Measurements from ENCODE around the gene MAGI1.

MAGI1 gene

DNA sequence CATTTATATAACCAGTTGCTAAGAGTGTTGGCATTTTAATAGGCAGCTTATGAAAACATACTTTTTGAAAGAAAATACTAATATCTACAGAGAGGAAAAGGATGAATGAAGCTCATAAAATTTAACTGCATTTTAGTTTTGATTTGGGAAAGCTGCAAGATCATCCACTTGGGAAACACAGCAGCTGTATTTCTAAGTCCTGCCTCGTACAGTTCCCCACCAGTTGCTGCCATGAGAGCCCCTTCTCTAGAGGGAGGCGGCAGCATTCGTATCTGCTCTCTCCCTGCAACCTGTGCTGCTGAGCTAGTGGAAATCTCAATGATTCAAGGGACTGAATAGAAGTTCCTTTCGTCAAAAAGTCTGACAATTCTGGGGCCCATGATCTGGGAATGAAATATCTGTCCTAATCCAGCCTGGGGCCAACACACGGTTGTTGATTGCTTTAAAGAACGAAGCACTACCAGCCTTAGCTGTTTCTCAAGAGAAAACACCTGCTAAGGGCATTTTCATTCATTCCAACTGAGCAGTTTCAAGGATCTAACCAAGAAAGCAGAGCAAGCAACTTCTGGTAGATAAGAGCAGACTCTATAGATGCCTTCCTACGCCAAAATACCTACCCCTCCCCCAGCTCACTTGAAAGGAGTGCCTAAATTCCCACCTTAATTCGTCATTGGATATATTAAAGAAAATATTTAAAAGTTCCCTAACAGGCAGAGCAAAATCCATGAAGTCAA, 223.7 kb downstream of the MAGI1 start:
- Histone ChIP-seq H3F3A (ENCODE audit: low read depth) (no peaks in the 10 kb centered on the region), H3K4me3 (ENCODE audit: low read length, poor library complexity, severe bottlenecking) (no peak overlapping the region), H3K36me3 (ENCODE audit: insufficient read depth, low read length) (no peaks in the 10 kb centered on the region), H3K9me3 (ENCODE audit: insufficient read depth, low read depth, low read length) (no peaks in the 10 kb centered on the region), H3K27me3 (ENCODE audit: insufficient read depth, low read length, poor library complexity, severe bottlenecking) (no peaks in the 10 kb centered on the region), H3K9me2 (replicated peaks; ENCODE audit: low read depth, low read length) (no peaks in the 10 kb centered on the region), H3K79me2 (ENCODE audit: insufficient read depth, low read length) (no peaks in the 10 kb centered on the region), H3K4me2 (ENCODE audit: low read depth, low read length, poor library complexity, severe bottlenecking) (no peak overlapping the region), H2AFZ (ENCODE audit: low read length) (no peak overlapping the region), H3K9ac (ENCODE audit: low read depth, low read length, poor library complexity, severe bottlenecking) (no peak overlapping the region), H3K4me1 (ENCODE audit: insufficient read depth, low read length, poor library complexity, severe bottlenecking) (no peaks in the 10 kb centered on the region), H4K20me1 (ENCODE audit: insufficient read depth, low read length, poor library complexity, severe bottlenecking) (no peaks in the 10 kb centered on the region)
- TF ChIP-seq, protein P1, sequence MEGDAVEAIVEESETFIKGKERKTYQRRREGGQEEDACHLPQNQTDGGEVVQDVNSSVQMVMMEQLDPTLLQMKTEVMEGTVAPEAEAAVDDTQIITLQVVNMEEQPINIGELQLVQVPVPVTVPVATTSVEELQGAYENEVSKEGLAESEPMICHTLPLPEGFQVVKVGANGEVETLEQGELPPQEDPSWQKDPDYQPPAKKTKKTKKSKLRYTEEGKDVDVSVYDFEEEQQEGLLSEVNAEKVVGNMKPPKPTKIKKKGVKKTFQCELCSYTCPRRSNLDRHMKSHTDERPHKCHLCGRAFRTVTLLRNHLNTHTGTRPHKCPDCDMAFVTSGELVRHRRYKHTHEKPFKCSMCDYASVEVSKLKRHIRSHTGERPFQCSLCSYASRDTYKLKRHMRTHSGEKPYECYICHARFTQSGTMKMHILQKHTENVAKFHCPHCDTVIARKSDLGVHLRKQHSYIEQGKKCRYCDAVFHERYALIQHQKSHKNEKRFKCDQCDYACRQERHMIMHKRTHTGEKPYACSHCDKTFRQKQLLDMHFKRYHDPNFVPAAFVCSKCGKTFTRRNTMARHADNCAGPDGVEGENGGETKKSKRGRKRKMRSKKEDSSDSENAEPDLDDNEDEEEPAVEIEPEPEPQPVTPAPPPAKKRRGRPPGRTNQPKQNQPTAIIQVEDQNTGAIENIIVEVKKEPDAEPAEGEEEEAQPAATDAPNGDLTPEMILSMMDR (conservative IDR thresholded peaks at IDR 0.05; ENCODE audit: low read length), result no peak
- TF ChIP-seq EZH2phosphoT487 (IDR thresholded peaks at IDR 0.05; ENCODE audit: borderline replicate concordance), result no peak

DNA sequence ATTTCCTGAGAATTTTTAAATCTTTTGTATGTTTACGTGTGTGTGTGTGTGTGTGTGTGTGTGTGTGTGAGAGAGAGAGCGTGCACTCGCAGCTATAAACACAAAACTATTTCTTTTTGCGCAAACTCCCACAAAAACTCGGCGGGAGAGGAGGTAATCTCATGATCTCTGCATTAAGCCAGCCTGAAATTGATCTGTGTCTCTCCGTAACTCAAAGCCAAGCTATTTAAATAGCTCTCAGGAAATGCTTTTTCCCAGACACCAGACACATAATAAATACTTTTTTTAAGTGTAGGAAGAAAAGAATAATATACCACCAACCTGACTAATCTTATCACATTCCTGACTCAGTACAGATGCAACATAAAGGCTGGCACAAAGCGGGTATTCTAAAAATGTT, 226.8 kb downstream of the MAGI1 start:
- Histone ChIP-seq H3K4me1 (ENCODE audit: insufficient read depth, low read length, poor library complexity, severe bottlenecking) (no peaks in the 10 kb centered on the region), H3K4me2 (ENCODE audit: low read depth, low read length, poor library complexity, severe bottlenecking) (no peak overlapping the region), H3K36me3 (ENCODE audit: insufficient read depth, low read length) (no peaks in the 10 kb centered on the region), H3K4me3 (ENCODE audit: low read length, poor library complexity, severe bottlenecking) (no peak overlapping the region), H3K9me2 (replicated peaks; ENCODE audit: low read depth, low read length) (no peaks in the 10 kb centered on the region), H3K9ac (ENCODE audit: low read depth, low read length, poor library complexity, severe bottlenecking) (no peak overlapping the region), H3K79me2 (ENCODE audit: insufficient read depth, low read length) (no peaks in the 10 kb centered on the region), H3K9me3 (ENCODE audit: insufficient read depth, low read depth, low read length) (no peaks in the 10 kb centered on the region), H3K27me3 (ENCODE audit: insufficient read depth, low read length, poor library complexity, severe bottlenecking) (no peaks in the 10 kb centered on the region), H2AFZ (ENCODE audit: low read length) (no peak overlapping the region), H4K20me1 (ENCODE audit: insufficient read depth, low read length, poor library complexity, severe bottlenecking) (no peaks in the 10 kb centered on the region), H3F3A (ENCODE audit: low read depth) (no peaks in the 10 kb centered on the region)
- TF ChIP-seq EZH2phosphoT487 (IDR thresholded peaks at IDR 0.05; ENCODE audit: borderline replicate concordance), result no peak
- TF ChIP-seq, protein P1 (conservative IDR thresholded peaks at IDR 0.05; ENCODE audit: low read length), result no peak

DNA sequence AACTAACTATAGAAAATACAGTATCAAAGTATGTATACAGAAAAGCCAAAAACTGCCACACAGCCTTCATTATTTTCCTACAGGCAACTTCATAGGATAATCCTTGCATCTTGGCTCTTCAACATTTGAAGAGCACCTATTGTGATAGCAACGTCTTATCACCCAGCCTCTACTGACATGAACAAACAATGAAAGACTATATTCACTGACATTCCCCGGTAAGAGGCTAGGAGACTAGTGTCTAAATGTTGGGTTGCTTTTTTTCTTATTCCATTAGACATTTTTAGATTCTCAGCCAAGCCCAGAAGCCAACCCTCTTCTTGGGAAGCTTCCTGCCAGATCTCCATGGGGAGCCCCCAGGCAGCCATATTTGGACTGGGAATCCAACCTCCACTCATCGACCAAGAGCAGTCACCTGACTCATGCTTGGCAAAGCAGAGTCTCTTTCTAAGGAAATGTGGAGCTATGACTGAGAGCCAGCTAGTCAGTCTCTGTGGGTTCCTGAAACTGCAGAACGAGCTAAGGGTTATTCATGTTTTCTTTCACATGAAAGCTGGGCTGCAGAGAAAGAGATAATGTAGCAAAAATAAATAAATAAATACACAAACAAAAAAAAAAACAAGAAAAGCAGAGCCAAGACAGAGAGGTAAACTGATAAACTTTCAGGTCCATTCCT, 227.5 kb downstream of the MAGI1 start:
- Histone ChIP-seq H3K4me3 (ENCODE audit: low read length, poor library complexity, severe bottlenecking) (no peak overlapping the region), H3K36me3 (ENCODE audit: insufficient read depth, low read length) (no peaks in the 10 kb centered on the region), H4K20me1 (ENCODE audit: insufficient read depth, low read length, poor library complexity, severe bottlenecking) (no peaks in the 10 kb centered on the region), H3K9me3 (ENCODE audit: insufficient read depth, low read depth, low read length) (no peaks in the 10 kb centered on the region), H3K4me1 (ENCODE audit: insufficient read depth, low read length, poor library complexity, severe bottlenecking) (no peaks in the 10 kb centered on the region), H2AFZ (ENCODE audit: low read length) (no peak overlapping the region), H3K4me2 (ENCODE audit: low read depth, low read length, poor library complexity, severe bottlenecking) (no peak overlapping the region), H3K9me2 (replicated peaks; ENCODE audit: low read depth, low read length) (no peaks in the 10 kb centered on the region), H3F3A (ENCODE audit: low read depth) (no peaks in the 10 kb centered on the region), H3K27me3 (ENCODE audit: insufficient read depth, low read length, poor library complexity, severe bottlenecking) (no peaks in the 10 kb centered on the region), H3K9ac (ENCODE audit: low read depth, low read length, poor library complexity, severe bottlenecking) (no peak overlapping the region), H3K79me2 (ENCODE audit: insufficient read depth, low read length) (no peaks in the 10 kb centered on the region)
- TF ChIP-seq, protein P1 (conservative IDR thresholded peaks at IDR 0.05; ENCODE audit: low read length), result no peak
- no peak for TF ChIP-seq EZH2phosphoT487 (IDR thresholded peaks at IDR 0.05; ENCODE audit: borderline replicate concordance)

Measured in Loucy (cell line).